H1 (cell line): ENCODE measurements around the gene B4GALNT1.

ENCODE experiments used
- CBX5 ChIP-seq: fragments of 300-800, 300-1000 bp; sonication (generic); IDR thresholded peaks from 2 replicates; pipeline ENCODE4 v1.7.1; 2016; ENCODE audit warnings: antibody characterized with exemption, low read length, low read depth
- EZH2 ChIP-seq: fragments of 200-600 bp; sonication (generic); IDR thresholded peaks from 2 replicates; pipeline ENCODE4 v1.7.1; 2012; ENCODE audit warnings: low read depth, mild to moderate bottlenecking, moderate library complexity, low read length, inconsistent platforms; ENCODE audit not compliant: severe bottlenecking
- MAX ChIP-seq: IDR thresholded peaks from 2 replicates; pipeline ENCODE4 v1.6.1; 2012; ENCODE audit warnings: inconsistent platforms
- POLR2A ChIP-seq, 2 experiments: IDR thresholded peaks; 1 replicate in 1 of 2; 2 replicates in 1 of 2; pipeline ENCODE4 v1.6.1; 2011; ENCODE audit warnings: low read depth in 2 of 2, low read length in 2 of 2, mild to moderate bottlenecking in 2 of 2; ENCODE audit errors: control extremely low read depth in 1 of 2
- SP2 ChIP-seq: IDR thresholded peaks from 2 replicates; pipeline ENCODE4 v1.6.1; 2012; ENCODE audit warnings: mild to moderate bottlenecking, low read length, inconsistent platforms
- TF ChIP-seq, protein P1 (sequence below), 3 experiments: IDR thresholded peaks; 1 replicate in 2 of 3; 2 replicates in 1 of 3; pipeline versions ENCODE4 v1.5.1 to v1.6.1; 2011; ENCODE audit warnings: low read length in 3 of 3, mild to moderate bottlenecking in 3 of 3, inconsistent platforms in 2 of 3, low read depth in 1 of 3, moderate library complexity in 1 of 3; ENCODE audit not compliant: insufficient read depth in 1 of 3; ENCODE audit errors: control extremely low read depth in 1 of 3

- TF ChIP-seq POLR2A (IDR thresholded peaks at IDR 0.05; ENCODE audit: control extremely low read depth in 1 of 2, low read depth in 2 of 2, low read length in 2 of 2) (no peak), EZH2 (no peak), SP2 (no peak), CBX5 (no peak), MAX (no peak)
- TF ChIP-seq, protein P1, sequence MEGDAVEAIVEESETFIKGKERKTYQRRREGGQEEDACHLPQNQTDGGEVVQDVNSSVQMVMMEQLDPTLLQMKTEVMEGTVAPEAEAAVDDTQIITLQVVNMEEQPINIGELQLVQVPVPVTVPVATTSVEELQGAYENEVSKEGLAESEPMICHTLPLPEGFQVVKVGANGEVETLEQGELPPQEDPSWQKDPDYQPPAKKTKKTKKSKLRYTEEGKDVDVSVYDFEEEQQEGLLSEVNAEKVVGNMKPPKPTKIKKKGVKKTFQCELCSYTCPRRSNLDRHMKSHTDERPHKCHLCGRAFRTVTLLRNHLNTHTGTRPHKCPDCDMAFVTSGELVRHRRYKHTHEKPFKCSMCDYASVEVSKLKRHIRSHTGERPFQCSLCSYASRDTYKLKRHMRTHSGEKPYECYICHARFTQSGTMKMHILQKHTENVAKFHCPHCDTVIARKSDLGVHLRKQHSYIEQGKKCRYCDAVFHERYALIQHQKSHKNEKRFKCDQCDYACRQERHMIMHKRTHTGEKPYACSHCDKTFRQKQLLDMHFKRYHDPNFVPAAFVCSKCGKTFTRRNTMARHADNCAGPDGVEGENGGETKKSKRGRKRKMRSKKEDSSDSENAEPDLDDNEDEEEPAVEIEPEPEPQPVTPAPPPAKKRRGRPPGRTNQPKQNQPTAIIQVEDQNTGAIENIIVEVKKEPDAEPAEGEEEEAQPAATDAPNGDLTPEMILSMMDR (IDR thresholded peaks at IDR 0.05; ENCODE audit: control extremely low read depth in 1 of 3, insufficient read depth in 1 of 3, low read depth in 1 of 3, low read length in 3 of 3), result no peak
These were observed 20.1 kb downstream of the B4GALNT1 start for GRCh38 chr12:57612711-57613426.
